ENCODE measurements around the gene LMX1A. TPM values are rescaled to one million over a fixed set of nuclear protein-coding genes. Genes with fewer than 3 reads are reported as not detected.

LMX1A gene
- total RNA-seq, 2 experiments from 2014 or later: not detected

DNA sequence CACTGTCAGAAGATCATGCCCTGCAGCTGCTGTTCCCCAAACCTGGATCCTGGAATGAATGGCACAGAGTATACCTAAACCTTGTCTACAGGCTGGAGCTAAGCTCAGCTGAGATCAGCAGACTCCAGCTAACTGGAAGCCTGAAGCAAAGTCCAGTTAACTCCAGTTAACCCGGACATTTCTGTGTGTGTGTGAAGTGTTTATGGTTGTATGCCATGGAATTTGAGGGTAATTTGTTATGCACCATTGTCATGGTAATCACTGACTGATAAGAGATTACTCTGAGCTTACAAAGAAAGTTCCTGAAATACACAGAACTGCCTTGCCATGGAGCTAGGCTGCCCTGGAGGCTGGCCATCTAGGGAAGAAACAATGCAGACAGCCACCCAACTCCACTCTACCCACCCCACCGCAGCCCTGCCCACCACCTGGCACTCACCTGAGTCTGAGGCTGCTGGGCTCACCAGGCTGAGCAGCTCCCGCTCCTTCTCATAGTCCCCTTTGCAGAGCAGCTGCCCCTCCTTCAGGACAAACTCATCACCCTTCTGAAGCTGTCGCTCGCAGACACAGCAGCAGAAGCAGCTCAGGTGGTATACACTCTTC lies 107.4 kb downstream of the LMX1A start:
- Mint-ChIP-seq H3K9me3 (no peaks in the 10 kb centered on the region), H3K4me1 (ENCODE audit: low read depth) (no peaks in the 10 kb centered on the region), H3K4me3 (no peak overlapping the region), H3K36me3 (ENCODE audit: low read depth) (no peaks in the 10 kb centered on the region), H3K27me3 (peaks cover 42% of the 10 kb centered on the region), H3K27ac (no peak overlapping the region)
- ATAC-seq (ENCODE audit: poor library complexity): no peak
- TF ChIP-seq, protein P1, sequence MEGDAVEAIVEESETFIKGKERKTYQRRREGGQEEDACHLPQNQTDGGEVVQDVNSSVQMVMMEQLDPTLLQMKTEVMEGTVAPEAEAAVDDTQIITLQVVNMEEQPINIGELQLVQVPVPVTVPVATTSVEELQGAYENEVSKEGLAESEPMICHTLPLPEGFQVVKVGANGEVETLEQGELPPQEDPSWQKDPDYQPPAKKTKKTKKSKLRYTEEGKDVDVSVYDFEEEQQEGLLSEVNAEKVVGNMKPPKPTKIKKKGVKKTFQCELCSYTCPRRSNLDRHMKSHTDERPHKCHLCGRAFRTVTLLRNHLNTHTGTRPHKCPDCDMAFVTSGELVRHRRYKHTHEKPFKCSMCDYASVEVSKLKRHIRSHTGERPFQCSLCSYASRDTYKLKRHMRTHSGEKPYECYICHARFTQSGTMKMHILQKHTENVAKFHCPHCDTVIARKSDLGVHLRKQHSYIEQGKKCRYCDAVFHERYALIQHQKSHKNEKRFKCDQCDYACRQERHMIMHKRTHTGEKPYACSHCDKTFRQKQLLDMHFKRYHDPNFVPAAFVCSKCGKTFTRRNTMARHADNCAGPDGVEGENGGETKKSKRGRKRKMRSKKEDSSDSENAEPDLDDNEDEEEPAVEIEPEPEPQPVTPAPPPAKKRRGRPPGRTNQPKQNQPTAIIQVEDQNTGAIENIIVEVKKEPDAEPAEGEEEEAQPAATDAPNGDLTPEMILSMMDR (IDR thresholded peaks at IDR 0.05): no peak
- no peak overlapping the region for H3K4me3 ChIP-seq (ENCODE audit: low read length)
- no peaks in the 10 kb centered on the region for H3K4me1 ChIP-seq (ENCODE audit: insufficient read depth, low read length)
- no peaks in the 10 kb centered on the region for H3K36me3 ChIP-seq (ENCODE audit: insufficient read depth, low read length)
- CTCF ChIA-PET: no interaction called here
- H3K27ac ChIP-seq (ENCODE audit: low read depth in 1 of 2, low read length in 2 of 2): no peak overlapping the region
- H3K9me3 ChIP-seq (ENCODE audit: control insufficient read depth in 1 of 2, insufficient read depth in 1 of 2, low read length in 2 of 2): peaks cover 0 to 6% of the 10 kb centered on the region in 2 experiments
- peaks cover 2 to 4% of the 10 kb centered on the region in 2 experiments for H3K27me3 ChIP-seq (ENCODE audit: control insufficient read depth in 1 of 2, insufficient read depth in 2 of 2, low read length in 2 of 2)
- DNase-seq: no peak
- intact Hi-C loops (cut with DNase I, micrococcal nuclease): no loop called here
- POLR2A ChIA-PET: no interaction called here

DNA sequence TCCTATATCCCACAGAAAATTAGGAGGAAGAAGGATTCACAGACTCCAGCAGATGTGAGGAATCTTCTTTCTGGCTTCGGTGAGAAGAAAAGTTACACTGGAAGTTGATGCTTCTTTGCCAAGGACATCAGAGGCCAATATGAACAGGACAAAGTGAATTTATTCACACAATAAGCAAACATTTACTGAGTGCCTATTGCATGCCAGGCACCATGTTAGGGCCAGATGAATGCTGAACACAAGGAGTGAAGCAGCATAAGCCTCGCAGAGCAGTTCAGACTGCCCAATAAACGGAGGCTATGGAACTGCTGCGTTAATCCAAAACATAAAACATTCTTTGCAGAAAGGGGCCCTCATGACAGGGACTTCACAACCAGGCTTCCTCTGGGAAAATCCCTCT lies 114.6 kb downstream of the LMX1A start:
- no peak overlapping the region for H3K27ac Mint-ChIP-seq
- peaks cover 8 to 10% of the 10 kb centered on the region in 2 experiments for H3K27me3 ChIP-seq (ENCODE audit: control insufficient read depth in 1 of 2, insufficient read depth in 2 of 2, low read length in 2 of 2)
- H3K27me3 Mint-ChIP-seq: peaks cover 56% of the 10 kb centered on the region
- no peaks in the 10 kb centered on the region for H3K4me1 ChIP-seq (ENCODE audit: insufficient read depth, low read length)
- no peak overlapping the region for H3K4me3 Mint-ChIP-seq
- H3K4me1 Mint-ChIP-seq (ENCODE audit: low read depth): no peaks in the 10 kb centered on the region
- no peaks in the 10 kb centered on the region for H3K36me3 ChIP-seq (ENCODE audit: insufficient read depth, low read length)
- ATAC-seq (ENCODE audit: poor library complexity): no peak
- H3K36me3 Mint-ChIP-seq (ENCODE audit: low read depth): no peaks in the 10 kb centered on the region
- H3K9me3 ChIP-seq (ENCODE audit: control insufficient read depth in 1 of 2, insufficient read depth in 1 of 2, low read length in 2 of 2): no peaks in the 10 kb centered on the region
- ChIA-PET CTCF (no interaction called here), POLR2A (no interaction called here)
- intact Hi-C loops (cut with DNase I, micrococcal nuclease): no loop called here
- no peak overlapping the region for H3K4me3 ChIP-seq (ENCODE audit: low read length)
- TF ChIP-seq, protein P1 (IDR thresholded peaks at IDR 0.05): no peak
- H3K9me3 Mint-ChIP-seq: no peaks in the 10 kb centered on the region
- no peak for DNase-seq
- no peak overlapping the region for H3K27ac ChIP-seq (ENCODE audit: low read depth in 1 of 2, low read length in 2 of 2)

DNA sequence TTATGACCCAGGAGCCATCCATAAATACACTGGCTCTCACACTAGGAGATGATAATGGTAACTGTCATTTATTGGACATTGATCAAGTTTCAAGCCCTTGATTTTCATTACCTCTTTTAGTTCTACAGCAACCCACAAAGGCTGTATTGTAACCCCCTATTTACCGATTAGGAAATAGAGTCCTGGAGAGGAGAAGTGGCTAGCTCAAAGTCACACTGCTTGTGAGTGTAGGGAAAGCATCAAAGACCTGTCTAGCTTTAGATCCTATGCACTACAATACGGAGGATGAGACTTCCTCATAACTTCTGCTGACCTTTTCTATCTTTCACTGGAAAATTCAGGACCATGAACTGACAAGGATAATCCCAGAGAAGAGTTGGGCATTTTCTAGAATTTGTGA lies 115.2 kb downstream of the LMX1A start:
- no peak overlapping the region for H3K4me3 Mint-ChIP-seq
- POLR2A ChIA-PET: no interaction called here
- TF ChIP-seq, protein P1 (IDR thresholded peaks at IDR 0.05): no peak
- no peak overlapping the region for H3K27ac Mint-ChIP-seq
- Histone ChIP-seq H3K36me3 (ENCODE audit: insufficient read depth, low read length) (no peaks in the 10 kb centered on the region), H3K4me1 (ENCODE audit: insufficient read depth, low read length) (no peaks in the 10 kb centered on the region), H3K4me3 (ENCODE audit: low read length) (no peak overlapping the region), H3K9me3 (ENCODE audit: control insufficient read depth in 1 of 2, insufficient read depth in 1 of 2, low read length in 2 of 2) (no peaks in the 10 kb centered on the region), H3K27me3 (ENCODE audit: control insufficient read depth in 1 of 2, insufficient read depth in 2 of 2, low read length in 2 of 2) (peaks cover 13 to 15% of the 10 kb centered on the region in 2 experiments), H3K27ac (ENCODE audit: low read depth in 1 of 2, low read length in 2 of 2) (no peak overlapping the region)
- no peaks in the 10 kb centered on the region for H3K9me3 Mint-ChIP-seq
- DNase-seq: no peak
- CTCF ChIA-PET: no interaction called here
- ATAC-seq (ENCODE audit: poor library complexity): no peak
- intact Hi-C loops (cut with DNase I, micrococcal nuclease): no loop called here
- no peaks in the 10 kb centered on the region for H3K36me3 Mint-ChIP-seq (ENCODE audit: low read depth)
- peaks cover 58% of the 10 kb centered on the region for H3K27me3 Mint-ChIP-seq
- no peaks in the 10 kb centered on the region for H3K4me1 Mint-ChIP-seq (ENCODE audit: low read depth)
